Ovary (tissue), 9 donors: Measurements from ENCODE around the gene DDN. TPM values are rescaled to one million over a fixed set of nuclear protein-coding genes. Genes with fewer than 3 reads are reported as not detected.

Experiments used
- DNase-seq, 5 donors: peaks; one replicate each; pipeline ENCODE4 v3.0.0-alpha.2; 2019 to 2020
- H3K27ac ChIP-seq, 2 donors: fragments of 200-600 bp; one replicate each; pipeline versions ENCODE4 v1.5.1 to v1.8.0; 2019 to 2022
- H3K27me3 ChIP-seq: fragments of 200-600 bp; one replicate; pipeline ENCODE4 v1.8.0; 2022
- H3K36me3 ChIP-seq: fragments of 200-600 bp; sonication (generic); one replicate; pipeline ENCODE4 v1.5.1; 2019
- H3K4me1 ChIP-seq: one replicate; pipeline ENCODE4 v1.8.1; 2013; ENCODE audit warnings: mild to moderate bottlenecking, moderate library complexity; ENCODE audit not compliant: insufficient read depth
- H3K4me3 ChIP-seq: fragments of 200-600 bp; sonication (generic); one replicate; pipeline ENCODE4 v1.5.1; 2017
- H3K9me3 ChIP-seq, 2 donors: fragments of 200-600 bp in 1 of 2; sonication (generic) in 1 of 2; one replicate each; pipeline versions ENCODE4 v1.5.1 to v1.8.1; 2013 to 2019; ENCODE audit warnings: mild to moderate bottlenecking in 1 of 2, moderate library complexity in 1 of 2
- CTCF ChIP-seq, 3 donors: fragments of 450-650 bp in 2 of 3; fragments of 200-600 bp in 1 of 3; IDR thresholded peaks; one replicate each; pipeline versions ENCODE4 v1.5.1 to v1.8.0; 2016 to 2022; ENCODE audit warnings: antibody characterized with exemption in 3 of 3, mild to moderate bottlenecking in 1 of 3
- EP300 ChIP-seq: sonication (generic); formaldehyde crosslinking; IDR thresholded peaks from one replicate; pipeline ENCODE4 v1.6.1; 2017; ENCODE audit warnings: antibody characterized with exemption
- POLR2A ChIP-seq: fragments of 450-650 bp; IDR thresholded peaks from one replicate; pipeline ENCODE4 v1.6.1; 2017; ENCODE audit warnings: antibody characterized with exemption, mild to moderate bottlenecking, moderate library complexity
- WGBS, 3 donors: extraction: QIAGEN DNeasy Blood & Tissue Kit in 1 of 3; methylation state at CpG; one replicate each; pipeline versions ENCODE4 v1.1.5 to v1.1.7; 2013 to 2017; 5-methylcytosine and 5-hydroxymethylcytosine counted together
- intact Hi-C, 4 donors: fragments of 100-400 bp; cut with DNase I; formaldehyde crosslinking; loops; one replicate each; pipeline versions ENCODE4 v1.11.0 to v1.15.1; 2022 to 2023
- polyA plus RNA-seq, 2 donors: library from polyadenylated mRNA; stranded (reverse); fragments of 200-250 nt in 1 of 2; fragments of 350-450 nt in 1 of 2; fragmentation: Illumina TruSeq in 1 of 2; extraction: RNeasy Lipid Tissue Mini Kit (QIAGEN cat#74804) in 1 of 2; gene quantifications; one replicate each; pipeline ENCODE4 v1.2.3, GENCODE V29; 2013 to 2014
- total RNA-seq, 7 donors: library from RNA; depleted of rRNA in 2 of 7; stranded (reverse); fragments of >200 nt in 2 of 7; fragmentation: NEBNext Ultra II Directional in 3 of 7; extraction: Animal tissue kit (Norgen Biotek cat#: 25700) in 3 of 7; gene quantifications; one replicate each; pipeline versions ENCODE4 v1.1.0 to v1.2.4, GENCODE V29; 2016 to 2023
- donor health status: DM: no; HTN: no; CAD: no; lungs with moderate emphysema.
- donor health status: DM: no; HTN: no; CAD: no.
- donor health status: Bipolar disorder and iron deficiency.
- donor health status: DM: yes; HTN: yes; CAD: no.
- donor health status: DM: no; HTN: no; CAD: no.
- donor health status: DM: yes; HTN: yes; CAD: no.

Gene DDN
- total and polyA plus RNA-seq, 9 donors = 0.04 to 0.28 (median 0.05) TPM; not detected in 6

GRCh38 chr12:49032679-49033447 lies 33.7 kb upstream of the DDN start:
- no peaks in the 10 kb centered on the region for H3K4me1 ChIP-seq
- WGBS, 3 donors = 69 to 72% (median 72%) methylated on average over 3 of the region's 3 CpGs
- TF ChIP-seq POLR2A = no peak
- no peak for TF ChIP-seq EP300
- no peak for TF ChIP-seq CTCF (IDR thresholded peaks at IDR 0.05)
- no peak overlapping the region for H3K27ac ChIP-seq
- intact Hi-C loops = no loop called here
- H3K4me3 ChIP-seq = no peak overlapping the region
- no peaks in the 10 kb centered on the region for H3K27me3 ChIP-seq
- no peak for DNase-seq
- no peaks in the 10 kb centered on the region for H3K36me3 ChIP-seq
- H3K9me3 ChIP-seq = no peaks in the 10 kb centered on the region

GRCh38 chr12:49032276-49032675 lies 33.1 kb upstream of the DDN start:
- no peaks in the 10 kb centered on the region for H3K4me1 ChIP-seq
- WGBS, 3 donors = 63 to 77% (median 66%) methylated on average over 4 of the region's 4 CpGs
- H3K27me3 ChIP-seq = no peaks in the 10 kb centered on the region
- H3K4me3 ChIP-seq = no peak overlapping the region
- TF ChIP-seq CTCF (IDR thresholded peaks at IDR 0.05) (no peak), POLR2A (no peak), EP300 (no peak)
- intact Hi-C loops = no loop called here
- H3K9me3 ChIP-seq = no peaks in the 10 kb centered on the region
- no peak for DNase-seq
- H3K36me3 ChIP-seq = no peaks in the 10 kb centered on the region
- no peak overlapping the region for H3K27ac ChIP-seq

- WGBS, 3 donors = 75 to 84% (median 80%) methylated on average over 7 to 8 of the region's 8 CpGs
- no peak overlapping the region for H3K4me3 ChIP-seq
- no peaks in the 10 kb centered on the region for H3K27me3 ChIP-seq
- H3K27ac ChIP-seq = no peak overlapping the region
- peak in 1 of 5 donors; percentile 24 for DNase-seq
- H3K4me1 ChIP-seq = no peaks in the 10 kb centered on the region
- no peak for TF ChIP-seq EP300
- no peak for TF ChIP-seq CTCF (IDR thresholded peaks at IDR 0.05)
- TF ChIP-seq POLR2A = no peak
- intact Hi-C loops = no loop called here
- no peaks in the 10 kb centered on the region for H3K9me3 ChIP-seq
- H3K36me3 ChIP-seq = no peaks in the 10 kb centered on the region
Measured at GRCh38 chr12:49031573-49032161, 32.5 kb upstream of the DDN start.

- no peaks in the 10 kb centered on the region for H3K4me1 ChIP-seq
Measured at GRCh38 chr12:49030714-49031572, 31.8 kb upstream of the DDN start.

More at GRCh38 chr12:49030714-49031572, 31.8 kb upstream of the DDN start:
- 92 to 96% (median 92%) methylated on average over 19 of the region's 19 CpGs for WGBS, 3 donors
- H3K4me3 ChIP-seq = no peak overlapping the region
- no peaks in the 10 kb centered on the region for H3K36me3 ChIP-seq
- H3K9me3 ChIP-seq = no peaks in the 10 kb centered on the region
- no peaks in the 10 kb centered on the region for H3K27me3 ChIP-seq
- intact Hi-C loops = no loop called here
- TF ChIP-seq POLR2A (no peak), CTCF (IDR thresholded peaks at IDR 0.05) (no peak), EP300 (no peak)
- peak in 1 of 5 donors; percentile 20 for DNase-seq
- H3K27ac ChIP-seq = no peak overlapping the region
